G401.6 (cell line): ENCODE data around the gene CELF5.
"Not testable (repeated sequence)": the region's sequence is repeated elsewhere in the genome, so short reads cannot be mapped to it uniquely, and the experiment has no call there.

ENCODE experiments used
- FAIRE-seq: peaks from 2 replicates; lab custom pipeline; 2012; peaks lifted over from hg19 to GRCh38; lab: Jason Lieb, UNC

Gene CELF5

GRCh38 chr19:3190921-3191805 lies 33.3 kb upstream of the CELF5 start:
- no peak for FAIRE-seq

- FAIRE-seq = not testable (repeated sequence)
These were observed 32.7 kb upstream of the CELF5 start for GRCh38 chr19:3191806-3192104.

- FAIRE-seq = no peak
These were observed 32.2 kb upstream of the CELF5 start for GRCh38 chr19:3192228-3192635.

GRCh38 chr19:3192684-3193083 lies 31.8 kb upstream of the CELF5 start:
- FAIRE-seq = no peak

GRCh38 chr19:3193256-3194105 lies 31.0 kb upstream of the CELF5 start:
- FAIRE-seq = no peak

GRCh38 chr19:3194106-3195087 lies 30.1 kb upstream of the CELF5 start:
- no peak for FAIRE-seq

- FAIRE-seq = no peak
These were observed 28.2 kb upstream of the CELF5 start for GRCh38 chr19:3196064-3196932.

GRCh38 chr19:3196933-3197205 lies 27.6 kb upstream of the CELF5 start:
- FAIRE-seq = no peak

- FAIRE-seq = no peak
These were observed 25.4 kb upstream of the CELF5 start for GRCh38 chr19:3198901-3199700.

GRCh38 chr19:3201072-3201700 lies 23.3 kb upstream of the CELF5 start:
- no peak for FAIRE-seq

GRCh38 chr19:3201911-3202310 lies 22.6 kb upstream of the CELF5 start:
- FAIRE-seq = no peak

GRCh38 chr19:3202346-3202745 lies 22.1 kb upstream of the CELF5 start:
- FAIRE-seq = no peak

- FAIRE-seq = not testable (repeated sequence)
These were observed 21.6 kb upstream of the CELF5 start for GRCh38 chr19:3202895-3203294.

- FAIRE-seq = no peak
These were observed 20.4 kb upstream of the CELF5 start for GRCh38 chr19:3203805-3204645.

GRCh38 chr19:3204646-3205275 lies 19.7 kb upstream of the CELF5 start:
- no peak for FAIRE-seq

- no peak for FAIRE-seq
These were observed 18.1 kb upstream of the CELF5 start for GRCh38 chr19:3206216-3206953.

GRCh38 chr19:3207461-3208242 lies 16.8 kb upstream of the CELF5 start:
- no peak for FAIRE-seq
